GM04504 (cell line): ENCODE data around the gene ARPC2.

ENCODE experiments used
- DNase-seq: peaks from one replicate; pipeline ENCODE4 v3.0.0-alpha.2; 2012; ENCODE audit warnings: low read depth

Gene ARPC2

DNA sequence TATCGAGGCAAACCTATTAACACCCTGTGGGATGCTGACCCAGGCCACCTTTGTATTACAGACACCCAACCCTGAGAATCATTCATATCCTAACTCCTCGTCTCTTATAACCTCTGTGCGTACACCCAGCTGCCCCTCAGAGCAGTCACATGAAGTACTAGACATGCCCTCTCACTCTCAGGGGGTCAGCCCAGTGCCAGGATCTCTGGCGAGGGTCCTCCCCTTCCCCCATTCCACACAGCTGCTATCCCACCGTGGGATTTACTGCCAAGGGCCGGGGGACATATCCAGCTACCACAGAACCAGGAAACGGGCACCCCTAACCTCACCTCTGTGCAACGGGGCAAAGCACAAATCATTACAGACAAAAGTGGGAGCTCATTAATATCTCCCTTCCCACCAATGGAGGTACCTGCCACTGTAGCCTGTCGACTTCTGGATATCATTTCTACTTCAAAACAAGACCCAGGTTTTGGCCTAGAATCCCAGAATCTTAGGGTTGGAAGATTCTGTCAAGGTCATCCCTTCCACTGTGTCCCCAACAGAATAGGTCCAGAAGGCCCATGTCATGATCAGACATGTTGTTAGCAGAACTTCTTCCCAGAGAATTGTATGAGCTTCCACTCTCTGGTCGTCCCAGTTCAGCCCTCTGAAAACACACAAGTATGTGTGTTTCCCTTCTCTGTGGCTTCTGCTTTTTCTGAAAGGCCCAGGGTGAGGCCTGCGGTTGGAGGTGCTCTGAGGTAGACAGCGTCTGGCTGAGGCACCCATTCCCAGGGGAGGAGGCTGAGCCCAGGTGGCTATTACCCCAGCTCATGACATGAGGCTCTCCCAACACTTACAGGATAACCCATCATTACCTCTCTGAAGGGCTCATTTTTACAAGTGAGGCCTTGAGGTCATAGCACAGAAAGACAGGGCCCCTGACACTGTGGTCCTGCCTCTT lies 73.6 kb downstream of the ARPC2 start:
- no peak for DNase-seq

DNA sequence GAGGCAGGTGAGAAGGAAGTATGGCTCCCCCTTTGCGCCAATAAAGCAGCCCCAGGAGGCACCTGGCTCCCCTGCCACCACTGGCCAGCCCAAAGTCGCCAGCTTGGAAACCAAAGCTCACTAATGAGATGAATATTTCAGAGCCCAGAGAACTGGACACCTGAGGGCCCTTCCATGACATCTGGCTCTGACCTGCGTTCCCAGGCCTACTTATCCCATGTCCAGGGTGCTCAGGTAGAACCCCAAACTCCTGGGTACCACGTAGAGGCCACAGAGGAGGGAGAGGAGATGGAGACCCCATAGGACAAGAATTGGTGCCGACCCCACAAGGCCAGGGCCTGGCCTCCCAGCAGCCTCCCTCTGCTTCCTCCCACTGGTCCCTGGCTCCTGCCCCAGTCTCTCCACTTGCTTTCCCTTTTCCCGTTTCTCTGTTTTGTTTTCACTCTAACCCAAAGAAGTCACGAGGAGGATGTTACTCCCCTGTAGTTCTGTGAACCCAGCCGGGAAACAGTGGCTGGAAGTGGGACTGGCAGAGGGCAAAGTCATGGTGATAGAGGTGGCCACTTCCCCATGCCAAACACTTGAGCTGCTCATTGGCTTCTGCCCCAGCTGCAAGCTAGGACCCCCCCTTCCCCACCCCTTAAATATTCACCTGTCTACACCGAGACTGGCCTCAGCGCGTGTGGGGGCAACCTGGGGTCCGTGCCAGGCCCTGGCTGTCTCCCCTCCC lies 74.5 kb downstream of the ARPC2 start:
- no peak for DNase-seq

DNA sequence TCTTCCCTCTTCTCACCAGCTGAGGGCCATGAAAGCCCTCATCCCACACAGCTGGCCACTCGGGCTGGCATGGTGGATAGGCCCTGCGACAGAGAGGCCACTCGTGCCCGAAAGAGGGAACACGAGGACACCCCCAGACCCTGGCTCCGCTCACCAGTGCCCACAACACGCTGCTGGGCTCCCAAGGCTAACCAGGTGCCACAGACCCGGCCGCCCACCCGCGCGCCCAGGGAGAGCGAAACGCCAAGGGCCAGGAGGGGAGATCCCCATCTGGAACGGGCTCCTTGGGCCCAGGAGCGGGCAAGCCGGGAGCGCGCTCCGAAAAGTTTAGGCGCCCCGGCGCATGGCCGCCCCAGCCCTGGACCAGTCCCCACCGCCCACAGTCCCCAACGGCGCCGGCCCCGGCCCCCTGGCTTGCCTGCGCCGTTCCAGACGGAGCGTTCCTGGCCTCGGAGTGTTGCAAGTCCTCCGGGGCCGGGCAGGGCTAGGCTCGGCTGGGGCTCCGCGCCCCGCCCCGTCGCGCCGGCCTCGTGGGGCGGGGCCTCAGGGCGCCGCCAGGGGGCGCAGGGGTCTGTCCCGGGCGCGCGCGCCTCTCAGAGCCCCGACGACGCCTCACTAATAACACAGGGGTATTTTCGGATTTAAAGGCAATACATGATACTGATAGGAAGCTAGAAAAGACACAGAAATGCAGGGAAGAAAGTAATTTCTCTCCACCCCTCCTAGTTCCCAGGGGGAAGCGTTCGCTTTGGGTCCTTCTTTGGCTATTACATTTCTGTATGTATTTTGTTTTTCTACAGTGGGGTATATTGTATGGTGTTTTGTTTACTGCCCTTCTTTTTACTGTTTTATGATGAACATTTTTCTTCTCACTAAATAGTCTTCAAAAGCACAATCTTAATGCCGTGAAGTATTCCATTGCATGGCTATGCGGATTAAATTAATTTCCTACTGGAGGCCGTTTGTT lies 75.3 kb downstream of the ARPC2 start, which contains the start of gene TMBIM1:
Gene TMBIM1 (minus strand): TSS at position 456 of the 967 bp plus-strand sequence. CDS start 10,362 bp downstream, outside the sequence.
- no peak for DNase-seq

DNA sequence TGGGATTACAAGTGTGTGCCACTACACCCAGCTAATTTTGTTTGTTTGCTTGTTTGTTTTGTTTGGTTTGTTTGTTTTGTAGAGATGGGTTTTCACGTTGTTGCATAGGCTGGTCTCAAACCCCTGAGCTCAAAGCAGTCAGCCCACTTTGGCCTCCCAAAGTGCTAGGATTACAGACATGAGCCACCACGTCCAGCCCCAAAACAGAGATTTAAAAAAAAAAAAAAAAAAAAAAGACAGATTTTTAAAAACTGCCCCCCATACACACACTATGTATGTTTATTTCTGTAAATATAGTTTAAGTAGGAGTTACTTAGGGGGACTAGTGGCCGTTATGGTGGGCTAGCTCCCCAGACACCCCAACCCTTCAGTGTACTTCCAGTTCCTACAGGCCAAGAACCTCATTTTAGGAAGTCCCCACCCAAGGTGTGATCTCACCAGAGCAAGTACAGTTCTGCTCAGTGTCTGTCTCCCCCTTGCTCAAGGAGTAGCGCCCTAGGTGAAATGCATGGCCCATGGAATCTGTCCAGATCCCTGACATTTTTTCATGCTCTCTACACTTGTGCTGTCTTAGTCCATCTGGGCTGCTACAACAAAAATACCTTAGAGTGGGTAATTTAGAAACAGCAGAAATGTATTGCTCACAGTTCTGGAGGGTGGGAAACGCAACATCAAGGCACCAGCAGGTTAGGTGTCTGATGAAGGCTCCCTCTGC lies 76.9 kb downstream of the ARPC2 start:
- DNase-seq = no peak

DNA sequence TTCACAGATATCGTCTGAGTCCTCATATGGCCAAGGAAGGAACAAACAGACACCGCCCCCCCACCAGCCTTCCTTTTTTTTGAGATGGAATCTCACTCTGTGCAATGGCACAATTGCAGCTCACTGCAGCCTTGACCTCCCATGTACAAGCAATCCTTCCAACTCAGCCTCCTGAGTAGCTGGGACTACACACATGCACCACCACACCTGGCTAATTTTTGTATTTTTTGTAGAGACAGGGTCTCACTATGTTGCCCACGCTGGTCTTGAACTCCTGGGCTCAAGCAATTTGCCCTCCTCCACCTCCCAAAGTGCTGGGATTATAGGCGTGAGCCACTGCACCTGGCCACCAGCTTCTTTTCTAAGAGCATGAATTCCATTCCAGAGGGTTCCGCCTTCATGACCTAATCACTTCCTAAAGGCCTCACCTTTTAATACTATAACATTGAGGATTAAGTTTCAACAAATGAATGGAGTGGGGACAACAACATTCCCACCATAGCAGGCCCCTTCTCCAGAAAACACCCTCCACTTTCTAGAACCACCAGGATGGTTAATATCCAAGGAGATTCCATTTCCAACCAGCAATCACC lies 77.5 kb downstream of the ARPC2 start:
- no peak for DNase-seq

DNA sequence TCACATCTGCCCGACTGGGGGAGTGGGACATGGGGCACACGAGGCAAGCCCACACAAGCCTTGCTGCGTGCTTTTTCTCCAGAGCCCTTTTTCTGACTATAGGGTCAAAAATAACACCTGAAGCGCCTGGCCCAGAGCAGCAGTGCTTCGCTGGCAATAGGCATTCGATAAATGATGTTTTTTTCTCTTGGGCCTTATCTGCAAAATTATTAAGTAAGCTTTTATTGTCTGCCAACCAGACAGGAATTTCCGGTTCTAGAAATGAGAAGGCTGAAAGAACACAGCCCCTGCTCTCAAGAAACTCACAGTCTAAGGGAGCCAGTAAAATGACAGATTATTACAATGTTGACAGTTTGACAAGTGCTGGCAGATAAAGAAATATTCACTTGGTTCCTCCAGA lies 78.0 kb downstream of the ARPC2 start:
- DNase-seq = no peak

DNA sequence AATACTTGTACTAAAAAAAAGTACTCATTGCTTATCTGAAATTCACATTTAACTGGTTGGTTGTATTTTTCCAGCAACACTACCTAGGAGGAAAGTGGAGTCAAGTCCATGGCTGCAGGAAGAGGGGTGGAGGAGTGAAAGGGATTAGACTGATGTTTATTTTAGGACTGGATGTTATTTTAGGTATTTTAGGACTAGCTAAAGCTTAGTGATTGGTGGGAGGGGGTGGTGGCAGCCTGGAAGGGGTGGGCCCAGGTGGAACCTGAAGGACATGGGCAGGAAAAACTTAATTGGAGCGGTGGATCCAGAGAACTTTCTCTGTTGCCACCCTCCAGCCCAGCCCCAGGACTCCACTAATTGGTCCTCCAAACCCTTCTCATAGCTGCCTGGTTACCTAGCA lies 79.2 kb downstream of the ARPC2 start:
- DNase-seq = no peak

DNA sequence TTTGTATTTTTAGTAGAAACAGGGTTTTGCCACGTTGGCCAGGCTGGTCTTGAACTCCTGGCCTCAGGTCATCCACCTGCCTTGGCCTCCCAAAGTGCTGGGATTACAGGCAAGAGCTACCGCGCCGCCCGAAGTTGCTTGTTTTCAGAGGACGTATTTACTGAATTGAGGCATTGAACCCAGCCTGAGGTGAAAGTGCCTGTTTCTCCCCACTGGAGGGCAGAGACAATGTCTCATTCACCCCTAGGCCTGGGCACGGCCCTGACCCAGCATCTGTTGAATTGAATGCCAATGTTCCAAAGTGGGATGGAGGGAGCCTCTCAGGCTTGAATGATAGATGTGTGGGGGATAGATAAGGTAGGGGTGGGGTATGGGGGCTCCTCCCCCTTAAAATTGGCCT lies 79.9 kb downstream of the ARPC2 start:
- DNase-seq = no peak

DNA sequence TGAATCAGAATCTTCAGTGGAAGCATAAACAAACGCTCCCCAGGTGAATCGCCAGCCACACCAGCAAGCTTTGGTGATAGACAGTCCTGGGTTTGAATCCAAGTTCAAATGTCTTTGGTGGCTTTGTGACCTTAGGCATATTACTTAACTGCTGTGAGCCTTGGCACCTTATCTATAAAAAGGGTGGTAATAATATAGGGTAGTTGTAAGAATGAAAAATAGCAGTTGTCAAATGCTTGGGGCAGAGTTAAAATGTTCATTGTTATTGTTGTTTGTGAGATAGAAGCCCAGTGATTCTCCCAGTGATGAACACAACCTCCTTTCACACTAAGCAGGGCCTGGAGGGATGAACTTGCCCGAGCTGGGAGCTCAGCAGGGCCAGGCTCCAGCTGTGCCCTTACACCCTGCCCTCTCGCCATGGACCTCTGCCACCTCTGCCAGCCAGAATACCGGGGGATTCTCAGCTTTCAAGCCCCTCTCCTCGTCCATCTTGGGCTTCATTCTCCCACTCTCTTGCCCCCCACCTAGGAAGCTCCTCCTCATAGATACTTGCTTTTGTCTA lies 81.4 kb downstream of the ARPC2 start:
- no peak for DNase-seq

DNA sequence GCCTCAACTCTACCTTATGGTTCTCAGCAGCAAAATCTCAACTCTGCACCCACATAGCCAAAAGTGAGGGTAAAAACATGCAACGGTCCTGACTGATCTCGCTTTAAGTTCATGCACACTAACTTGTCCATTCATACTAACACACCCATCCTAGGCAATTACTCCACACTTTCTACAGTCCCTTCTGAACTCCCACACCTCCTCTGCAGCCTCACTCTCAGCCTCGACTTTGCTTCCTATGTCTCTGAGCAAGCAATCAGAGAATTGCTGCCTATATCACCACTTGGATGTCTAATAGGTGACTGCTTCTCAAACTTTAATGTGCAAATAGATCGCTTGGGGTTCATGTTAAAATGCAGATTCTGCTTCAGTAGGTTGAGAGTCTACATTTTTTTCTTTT lies 83.2 kb downstream of the ARPC2 start:
- no peak for DNase-seq

DNA sequence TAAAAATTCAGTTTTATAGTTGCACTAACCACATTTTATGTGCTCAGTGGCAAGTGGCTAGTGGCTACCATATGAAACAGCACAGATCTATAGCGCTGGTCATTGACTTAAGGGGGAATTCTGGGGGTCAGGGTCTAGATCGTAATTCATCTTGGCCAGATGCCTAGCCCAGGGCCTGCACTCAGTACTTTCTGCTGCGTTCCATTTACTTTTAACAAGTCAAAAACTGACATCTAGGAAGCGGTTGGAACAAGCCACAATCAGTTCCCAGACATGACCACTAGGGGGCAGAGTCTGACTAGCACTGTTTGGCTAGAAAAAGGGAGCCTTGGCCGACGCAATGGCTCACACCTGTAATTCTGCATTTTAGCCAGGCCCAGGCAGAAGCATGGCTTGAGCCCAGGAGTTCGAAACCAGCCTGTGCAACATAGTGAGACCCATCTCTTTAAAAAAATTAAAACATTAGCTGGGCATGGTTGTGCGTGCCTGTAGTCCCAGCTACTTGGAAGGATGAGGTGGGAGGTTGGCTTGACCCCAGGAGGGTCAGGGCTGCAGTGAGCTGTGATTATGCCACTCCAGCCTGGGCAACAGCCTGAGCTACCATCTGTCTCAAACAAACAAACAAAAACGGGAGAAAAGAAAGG lies 84.3 kb downstream of the ARPC2 start:
- no peak for DNase-seq
